DOHH2 (cell line): ENCODE data around the gene ATG14.

Source experiments
- EZH2phosphoT487 ChIP-seq: fragments of 200-600 bp; sonication (generic); IDR thresholded peaks from 2 replicates; pipeline ENCODE4 v1.6.1; 2017; ENCODE audit warnings: borderline replicate concordance, mild to moderate bottlenecking, antibody characterized with exemption, low read length, moderate library complexity, mixed read lengths
- TF ChIP-seq, protein P1 (sequence below): fragments of 200-600 bp; sonication (generic); IDR thresholded peaks from one replicate; pipeline ENCODE4 v1.5.1; 2014; ENCODE audit warnings: antibody characterized with exemption, mild to moderate bottlenecking, low read depth, low read length; ENCODE audit not compliant: poor library complexity, severe bottlenecking

- TF ChIP-seq EZH2phosphoT487 = no peak
- TF ChIP-seq, protein P1, sequence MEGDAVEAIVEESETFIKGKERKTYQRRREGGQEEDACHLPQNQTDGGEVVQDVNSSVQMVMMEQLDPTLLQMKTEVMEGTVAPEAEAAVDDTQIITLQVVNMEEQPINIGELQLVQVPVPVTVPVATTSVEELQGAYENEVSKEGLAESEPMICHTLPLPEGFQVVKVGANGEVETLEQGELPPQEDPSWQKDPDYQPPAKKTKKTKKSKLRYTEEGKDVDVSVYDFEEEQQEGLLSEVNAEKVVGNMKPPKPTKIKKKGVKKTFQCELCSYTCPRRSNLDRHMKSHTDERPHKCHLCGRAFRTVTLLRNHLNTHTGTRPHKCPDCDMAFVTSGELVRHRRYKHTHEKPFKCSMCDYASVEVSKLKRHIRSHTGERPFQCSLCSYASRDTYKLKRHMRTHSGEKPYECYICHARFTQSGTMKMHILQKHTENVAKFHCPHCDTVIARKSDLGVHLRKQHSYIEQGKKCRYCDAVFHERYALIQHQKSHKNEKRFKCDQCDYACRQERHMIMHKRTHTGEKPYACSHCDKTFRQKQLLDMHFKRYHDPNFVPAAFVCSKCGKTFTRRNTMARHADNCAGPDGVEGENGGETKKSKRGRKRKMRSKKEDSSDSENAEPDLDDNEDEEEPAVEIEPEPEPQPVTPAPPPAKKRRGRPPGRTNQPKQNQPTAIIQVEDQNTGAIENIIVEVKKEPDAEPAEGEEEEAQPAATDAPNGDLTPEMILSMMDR = no peak
Observed at GRCh38 chr14:55412676-55413075, 1.0 kb upstream of the ATG14 start.
